HG02840 (cell line): ENCODE measurements around the gene ADAD1.

Source experiments
- ATAC-seq: cut with Tn5 transposase; IDR thresholded peaks from one replicate; pipeline ENCODE4 v1.9.1; 2021; ENCODE audit warnings: mild to moderate bottlenecking, moderate library complexity, moderate number of reproducible peaks; ENCODE audit not compliant: unreplicated experiment, low FRiP score

Gene ADAD1

GRCh38 chr4:122453384-122453995 is 74.7 kb downstream of the ADAD1 start:
- no peak for ATAC-seq

GRCh38 chr4:122456231-122457116 is 77.7 kb downstream of the ADAD1 start, which contains the start of gene IL2:
IL2 (minus strand) TSS chr4:122456725; CDS start chr4:122456440, 285 bp downstream.
- ATAC-seq: no peak

GRCh38 chr4:122458625-122459024 is 79.8 kb downstream of the ADAD1 start:
- no peak for ATAC-seq

DNA sequence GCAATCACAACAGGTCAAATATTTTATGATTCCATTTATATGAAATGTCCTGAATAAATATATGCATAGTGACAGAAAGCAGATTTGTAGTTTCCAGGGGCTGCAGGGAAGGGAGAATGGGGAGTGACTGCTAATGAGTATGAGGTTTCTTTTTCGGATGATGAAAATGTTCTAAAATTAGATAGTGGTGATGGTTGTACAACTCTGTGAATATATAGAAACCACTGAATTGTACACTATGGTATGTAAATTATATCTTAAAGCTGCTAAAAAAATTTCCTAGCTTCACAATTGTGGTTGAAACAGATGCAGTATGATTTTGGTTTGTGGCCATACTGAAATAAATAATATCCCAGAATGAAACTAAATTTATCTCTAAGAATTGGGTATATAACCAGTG is 90.6 kb downstream of the ADAD1 start:
- ATAC-seq: no peak

GRCh38 chr4:122475233-122475632 is 96.4 kb downstream of the ADAD1 start:
- ATAC-seq: no peak

GRCh38 chr4:122476126-122476525 is 97.3 kb downstream of the ADAD1 start:
- ATAC-seq: no peak

DNA sequence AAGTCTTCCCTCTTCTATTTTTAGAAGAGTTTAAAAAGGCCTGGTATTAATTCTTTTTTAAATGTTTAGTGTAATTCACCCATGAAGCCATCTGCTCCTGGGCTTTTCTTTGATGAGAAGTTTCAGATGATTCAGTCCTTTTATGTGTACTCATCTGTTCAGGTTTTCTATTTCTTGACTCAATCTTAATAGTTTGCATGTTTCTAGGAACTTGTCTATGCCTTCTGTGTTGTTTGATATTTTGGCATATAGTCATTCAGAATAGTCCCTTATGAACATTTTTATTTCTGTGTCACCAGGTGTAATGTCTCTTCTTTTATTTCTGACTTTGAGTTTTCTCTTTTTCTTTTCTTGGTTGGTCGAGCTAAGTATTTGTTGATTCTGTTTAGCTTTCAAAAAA is 97.9 kb downstream of the ADAD1 start:
- no peak for ATAC-seq
